Endothelial cell of umbilical vein (primary cell): ENCODE results near the gene CFAP161.

Experiments used
- EZH2 ChIP-seq: IDR thresholded peaks from 2 replicates; pipeline ENCODE4 v1.6.1; 2012; ENCODE audit warnings: borderline replicate concordance, low read depth, mild to moderate bottlenecking, moderate library complexity, low read length, inconsistent platforms; ENCODE audit not compliant: severe bottlenecking
- FOS ChIP-seq: IDR thresholded peaks from 2 replicates; pipeline ENCODE4 v1.6.1; 2011; ENCODE audit warnings: mild to moderate bottlenecking, low read length, moderate library complexity, borderline replicate concordance; ENCODE audit not compliant: insufficient read depth
- POLR2A ChIP-seq: IDR thresholded peaks from 2 replicates; pipeline ENCODE4 v1.6.1; 2012; ENCODE audit warnings: low read depth, mild to moderate bottlenecking, control low read depth, low read length
- POLR2AphosphoS5 ChIP-seq: IDR thresholded peaks from 2 replicates; pipeline ENCODE4 v1.6.1; 2012; ENCODE audit warnings: low read depth, mild to moderate bottlenecking, control low read depth, low read length, moderate library complexity; ENCODE audit not compliant: insufficient read depth
- TF ChIP-seq, protein P1 (sequence below), 2 donors: IDR thresholded peaks; 1 replicate in 1 of 2; 2 replicates in 1 of 2; pipeline ENCODE4 v1.5.1; 2011; ENCODE audit warnings: low read length in 2 of 2, mild to moderate bottlenecking in 2 of 2, moderate library complexity in 2 of 2, control low read depth in 1 of 2, inconsistent platforms in 1 of 2, low read depth in 1 of 2; ENCODE audit not compliant: insufficient read depth in 1 of 2; ENCODE audit errors: extremely low read depth in 1 of 2

DNA sequence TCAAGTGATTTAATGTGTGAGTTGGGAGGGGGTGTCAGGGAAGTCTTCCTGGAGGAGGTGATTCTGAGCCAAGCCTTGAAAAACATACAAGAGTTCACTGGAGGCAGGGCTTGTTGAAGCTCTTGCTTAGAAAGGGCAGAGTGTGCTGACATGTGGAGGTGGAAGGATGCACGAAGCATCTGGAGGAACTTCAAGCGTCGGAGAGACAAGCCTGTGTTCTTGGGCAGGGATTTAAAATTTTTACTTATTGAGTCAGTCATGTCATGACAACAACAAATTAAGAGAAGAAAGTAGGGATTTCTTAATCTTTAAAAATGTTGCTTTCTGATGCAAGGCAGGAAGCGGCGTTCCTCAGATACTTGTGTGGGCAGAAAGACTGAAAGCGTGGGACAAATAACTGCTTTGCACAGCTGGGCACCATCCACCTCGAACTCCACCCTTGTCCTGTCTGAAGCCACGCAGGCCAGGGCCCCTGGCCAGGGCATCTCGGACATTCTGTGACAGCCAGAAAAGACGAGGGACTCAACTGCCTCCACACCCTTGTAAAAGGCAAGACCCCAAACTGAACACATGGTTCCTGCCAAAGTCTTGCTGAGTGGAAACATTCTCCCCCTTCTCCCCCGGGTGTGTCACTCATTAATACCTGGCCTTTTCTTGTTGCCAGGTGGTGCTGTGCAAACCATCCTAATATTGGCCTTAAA lies 55.7 kb downstream of the CFAP161 start:
- TF ChIP-seq, protein P1, sequence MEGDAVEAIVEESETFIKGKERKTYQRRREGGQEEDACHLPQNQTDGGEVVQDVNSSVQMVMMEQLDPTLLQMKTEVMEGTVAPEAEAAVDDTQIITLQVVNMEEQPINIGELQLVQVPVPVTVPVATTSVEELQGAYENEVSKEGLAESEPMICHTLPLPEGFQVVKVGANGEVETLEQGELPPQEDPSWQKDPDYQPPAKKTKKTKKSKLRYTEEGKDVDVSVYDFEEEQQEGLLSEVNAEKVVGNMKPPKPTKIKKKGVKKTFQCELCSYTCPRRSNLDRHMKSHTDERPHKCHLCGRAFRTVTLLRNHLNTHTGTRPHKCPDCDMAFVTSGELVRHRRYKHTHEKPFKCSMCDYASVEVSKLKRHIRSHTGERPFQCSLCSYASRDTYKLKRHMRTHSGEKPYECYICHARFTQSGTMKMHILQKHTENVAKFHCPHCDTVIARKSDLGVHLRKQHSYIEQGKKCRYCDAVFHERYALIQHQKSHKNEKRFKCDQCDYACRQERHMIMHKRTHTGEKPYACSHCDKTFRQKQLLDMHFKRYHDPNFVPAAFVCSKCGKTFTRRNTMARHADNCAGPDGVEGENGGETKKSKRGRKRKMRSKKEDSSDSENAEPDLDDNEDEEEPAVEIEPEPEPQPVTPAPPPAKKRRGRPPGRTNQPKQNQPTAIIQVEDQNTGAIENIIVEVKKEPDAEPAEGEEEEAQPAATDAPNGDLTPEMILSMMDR (IDR thresholded peaks at IDR 0.05; ENCODE audit: extremely low read depth in 1 of 2, insufficient read depth in 1 of 2, low read depth in 1 of 2, low read length in 2 of 2) = no peak
- TF ChIP-seq EZH2 (no peak), POLR2A (no peak), POLR2AphosphoS5 (no peak), FOS (no peak)
